ENCODE results near the gene TMTC4.

TMTC4 gene

DNA sequence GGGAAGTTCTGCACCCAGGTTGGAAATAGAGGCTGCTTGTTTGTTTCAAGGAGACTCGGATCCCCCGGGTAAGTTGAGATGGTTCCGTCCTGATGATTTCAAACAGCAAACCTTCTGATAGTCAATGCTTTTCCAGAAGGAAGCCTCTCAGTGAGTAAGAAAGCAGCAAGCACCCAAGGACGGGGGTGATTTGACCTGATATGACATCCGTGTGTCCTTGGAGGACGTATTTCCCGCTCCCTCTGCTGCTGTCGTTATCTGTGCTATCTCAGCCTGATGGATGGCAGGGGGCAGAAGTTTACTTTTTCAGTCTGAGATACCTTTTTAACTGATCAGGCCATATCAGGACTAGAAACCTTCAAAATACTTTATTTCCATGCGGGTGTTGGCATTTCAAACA, 80.3 kb downstream of the TMTC4 start:
- DNase-seq (ENCODE audit: extremely low spot score) = no peak
- TF ChIP-seq, protein P1, sequence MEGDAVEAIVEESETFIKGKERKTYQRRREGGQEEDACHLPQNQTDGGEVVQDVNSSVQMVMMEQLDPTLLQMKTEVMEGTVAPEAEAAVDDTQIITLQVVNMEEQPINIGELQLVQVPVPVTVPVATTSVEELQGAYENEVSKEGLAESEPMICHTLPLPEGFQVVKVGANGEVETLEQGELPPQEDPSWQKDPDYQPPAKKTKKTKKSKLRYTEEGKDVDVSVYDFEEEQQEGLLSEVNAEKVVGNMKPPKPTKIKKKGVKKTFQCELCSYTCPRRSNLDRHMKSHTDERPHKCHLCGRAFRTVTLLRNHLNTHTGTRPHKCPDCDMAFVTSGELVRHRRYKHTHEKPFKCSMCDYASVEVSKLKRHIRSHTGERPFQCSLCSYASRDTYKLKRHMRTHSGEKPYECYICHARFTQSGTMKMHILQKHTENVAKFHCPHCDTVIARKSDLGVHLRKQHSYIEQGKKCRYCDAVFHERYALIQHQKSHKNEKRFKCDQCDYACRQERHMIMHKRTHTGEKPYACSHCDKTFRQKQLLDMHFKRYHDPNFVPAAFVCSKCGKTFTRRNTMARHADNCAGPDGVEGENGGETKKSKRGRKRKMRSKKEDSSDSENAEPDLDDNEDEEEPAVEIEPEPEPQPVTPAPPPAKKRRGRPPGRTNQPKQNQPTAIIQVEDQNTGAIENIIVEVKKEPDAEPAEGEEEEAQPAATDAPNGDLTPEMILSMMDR (IDR thresholded peaks at IDR 0.05; ENCODE audit: control extremely low read depth, extremely low read depth, low read depth, missing control alignments) = no peak
- POLR2A ChIA-PET = no interaction called here
- CTCF ChIA-PET = no interaction called here

DNA sequence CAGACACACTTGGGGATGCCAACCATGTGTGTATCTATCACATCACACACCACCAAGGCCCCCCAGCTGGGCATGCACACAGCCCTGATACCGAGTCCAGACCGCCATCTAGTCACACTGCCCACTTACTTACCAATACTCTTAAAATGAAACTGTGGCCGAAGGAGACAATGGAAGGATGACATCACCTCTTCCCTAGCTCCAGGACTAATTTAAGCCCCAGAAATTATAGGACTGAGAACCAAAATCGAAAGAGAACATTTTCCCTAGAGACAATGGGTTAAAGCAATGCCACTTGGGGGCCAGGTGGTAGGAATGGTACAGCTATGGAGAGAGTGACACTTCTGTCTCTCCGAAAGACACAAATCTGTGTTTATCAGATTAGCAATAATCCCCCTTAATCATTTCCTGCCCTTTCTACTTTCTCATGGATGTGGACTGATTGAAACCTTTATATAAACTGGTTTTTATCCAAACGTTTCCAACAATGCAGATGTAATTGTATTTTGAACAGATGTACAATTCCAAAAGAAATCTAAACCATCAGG, 85.3 kb downstream of the TMTC4 start:
- CTCF ChIA-PET = interaction anchor here (0.7 to 4.5 kb wide), 9 partner anchors 9 to 932 kb away, joined by 3 to 26 read pairs (median 3); no protein-coding TSS in a partner anchor
- DNase-seq (ENCODE audit: extremely low spot score) = no peak
- POLR2A ChIA-PET = no interaction called here
- TF ChIP-seq, protein P1 (IDR thresholded peaks at IDR 0.05; ENCODE audit: control extremely low read depth, extremely low read depth, low read depth, missing control alignments) = no peak

DNA sequence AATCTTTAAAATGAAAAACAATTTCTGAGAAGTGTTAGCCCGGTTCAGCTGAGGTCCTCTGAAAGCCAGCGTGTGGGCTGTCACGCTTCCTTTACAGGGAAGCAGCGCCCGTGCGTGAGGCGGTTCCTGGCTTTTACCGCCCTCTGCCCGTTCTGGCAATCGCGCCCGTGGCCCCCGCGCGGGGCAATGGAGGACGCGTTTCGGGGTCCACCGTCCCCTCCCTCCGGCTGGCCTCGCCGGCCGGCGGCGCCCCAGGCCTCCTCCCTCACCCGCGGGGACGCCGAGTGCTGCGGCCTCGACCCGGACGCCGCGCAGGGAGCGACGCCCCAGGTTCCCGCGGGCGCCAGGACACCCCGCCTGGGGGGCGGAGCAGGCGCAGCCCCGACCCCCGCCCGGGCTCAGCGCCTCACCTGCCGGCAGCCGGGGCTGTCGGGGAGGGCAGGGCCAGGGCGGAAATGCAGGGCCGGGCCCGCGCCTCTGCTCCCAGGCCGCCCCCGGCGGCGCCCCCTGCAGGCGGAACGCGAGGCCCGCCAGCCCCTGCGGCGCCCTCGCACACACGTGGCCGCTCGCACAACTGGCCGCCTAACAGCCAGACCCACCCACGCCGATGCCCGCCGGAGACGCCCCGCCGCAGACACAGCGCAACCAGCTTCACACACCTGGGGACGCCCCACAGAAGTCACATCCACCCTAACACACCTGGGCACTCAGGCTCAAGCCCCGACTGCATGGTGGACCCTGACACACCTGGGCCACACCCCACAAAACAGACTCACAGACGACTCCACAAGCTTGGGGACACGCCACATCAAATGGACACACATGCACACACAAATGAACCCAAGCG, 86.0 kb downstream of the TMTC4 start, which contains the start of gene GGACT:
Gene GGACT, minus strand, starts transcription at position 459 of the 847 bp plus-strand sequence. CDS start 56,198 bp downstream, outside the sequence.
- POLR2A ChIA-PET = interaction anchor here (0.6 kb wide), 1 partner anchor 1521 kb away, joined by 3 read pairs; no protein-coding TSS in a partner anchor
- TF ChIP-seq, protein P1 (IDR thresholded peaks at IDR 0.05; ENCODE audit: control extremely low read depth, extremely low read depth, low read depth, missing control alignments) = peak; percentile 89
- CTCF ChIA-PET = interaction anchor here (0.7 to 7.0 kb wide), 13 partner anchors 8 to 932 kb away, joined by 3 to 88 read pairs (median 4); partner anchors contain the start of gene TMTC4
- DNase-seq (ENCODE audit: extremely low spot score) = peak; percentile 93

DNA sequence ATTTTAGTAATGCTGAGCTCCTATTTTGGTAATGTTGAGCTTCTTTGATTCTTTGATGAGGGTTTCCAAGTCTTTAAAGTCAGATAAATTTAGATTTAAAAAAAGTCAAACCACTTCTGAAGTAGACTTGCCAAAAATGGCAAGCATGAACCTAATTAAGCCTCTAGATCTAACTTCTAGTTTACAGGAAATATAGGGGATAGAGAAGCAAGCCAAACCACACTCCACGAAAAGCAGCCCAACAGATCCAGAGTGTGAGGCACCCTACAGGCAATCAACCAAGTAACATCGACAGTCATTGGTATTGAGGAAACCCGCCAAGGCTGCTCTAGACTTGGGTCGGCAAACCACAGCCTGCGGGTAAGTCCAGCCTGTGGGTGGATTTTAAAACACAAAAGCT, 89.7 kb downstream of the TMTC4 start:
- ChIA-PET POLR2A (no interaction called here), CTCF (interaction anchor here (0.9 to 7.0 kb wide), 2 partner anchors 10 to 12 kb away, joined by 3 to 88 read pairs; no protein-coding TSS in a partner anchor)
- DNase-seq (ENCODE audit: extremely low spot score) = no peak
- TF ChIP-seq, protein P1 (IDR thresholded peaks at IDR 0.05; ENCODE audit: control extremely low read depth, extremely low read depth, low read depth, missing control alignments) = no peak

DNA sequence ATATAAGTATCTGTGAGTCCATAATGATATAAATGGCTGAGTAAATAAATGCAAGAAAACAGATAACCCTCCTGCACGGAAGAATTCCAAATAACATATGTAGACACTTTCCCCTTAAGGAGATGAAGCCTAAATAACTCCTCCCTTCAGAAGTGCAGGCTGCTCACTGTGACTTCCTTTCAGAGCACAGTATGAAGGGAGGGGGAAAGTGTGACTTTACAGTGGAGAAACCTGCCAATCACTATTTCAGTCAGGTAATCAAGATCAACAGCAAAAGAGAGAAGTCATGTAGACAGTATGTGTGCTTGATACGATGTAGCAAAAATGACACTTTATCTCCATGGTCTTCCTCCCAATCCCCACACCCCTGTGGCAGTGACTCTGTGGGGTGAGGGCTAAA, 93.1 kb downstream of the TMTC4 start:
- POLR2A ChIA-PET = no interaction called here
- TF ChIP-seq, protein P1 (IDR thresholded peaks at IDR 0.05; ENCODE audit: control extremely low read depth, extremely low read depth, low read depth, missing control alignments) = no peak
- DNase-seq (ENCODE audit: extremely low spot score) = no peak
- CTCF ChIA-PET = interaction anchor here (7.0 kb wide), 1 partner anchor 8 kb away, joined by 88 read pairs; no protein-coding TSS in a partner anchor

DNA sequence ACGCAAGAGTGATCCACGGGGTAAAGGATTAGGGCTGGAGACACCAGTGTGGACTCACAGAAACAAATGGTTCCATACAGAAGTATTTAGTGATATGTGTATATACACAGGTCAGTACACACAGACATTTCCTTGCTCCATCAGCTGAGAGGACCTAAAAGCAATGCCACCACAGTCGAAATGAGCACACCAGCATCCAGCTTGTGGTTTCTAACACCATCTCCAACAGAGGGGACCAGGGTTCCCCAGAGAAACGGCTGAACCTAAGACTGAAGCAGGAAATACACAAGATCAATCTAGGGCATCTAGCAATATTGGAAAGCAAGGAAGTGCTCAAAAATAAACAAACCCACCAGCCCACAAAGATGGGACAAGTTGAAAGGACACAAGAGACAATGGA, 93.6 kb downstream of the TMTC4 start:
- ChIA-PET CTCF (interaction anchor here (1.1 to 1.8 kb wide), 2 partner anchors 8 to 9 kb away, joined by 4 read pairs; no protein-coding TSS in a partner anchor), POLR2A (no interaction called here)
- TF ChIP-seq, protein P1 (IDR thresholded peaks at IDR 0.05; ENCODE audit: control extremely low read depth, extremely low read depth, low read depth, missing control alignments) = no peak
- no peak for DNase-seq (ENCODE audit: extremely low spot score)

Measured in GM10248 (cell line).